Naive B cell (primary cell): ENCODE measurements around the gene SECISBP2. TPM values are rescaled to one million over a fixed set of nuclear protein-coding genes. Genes with fewer than 3 reads are reported as not detected.
"Not testable (repeated sequence)": the region's sequence is repeated elsewhere in the genome, so short reads cannot be mapped to it uniquely, and the experiment has no call there.

Experiments
- ATAC-seq, 2 donors: fragments of 150-1000 bp; cut with Tn5 transposase; 2 replicates each; pipeline ENCODE4 v1.10.0; 2021; ENCODE audit warnings: low read depth in 2 of 2, mild to moderate bottlenecking in 2 of 2, moderate library complexity in 2 of 2
- DNase-seq: peaks from one replicate; pipeline ENCODE4 v3.0.0; 2022
- H3K27ac Mint-ChIP-seq, 6 donors: one replicate each; pipeline ENCODE4 v1.8.0; 2020 to 2022; ENCODE audit warnings: mild to moderate bottlenecking in 6 of 6, mixed read lengths in 6 of 6, moderate library complexity in 5 of 6, inconsistent platforms in 2 of 6
- H3K27me3 Mint-ChIP-seq, 3 donors: one replicate each; pipeline ENCODE4 v1.8.0; 2021 to 2022; ENCODE audit warnings: mixed read lengths in 3 of 3, mild to moderate bottlenecking in 1 of 3
- H3K36me3 Mint-ChIP-seq, 2 donors: one replicate each; pipeline ENCODE4 v1.8.0; 2020 to 2022; ENCODE audit warnings: mixed read lengths in 2 of 2, inconsistent platforms in 1 of 2, mild to moderate bottlenecking in 1 of 2
- H3K4me1 Mint-ChIP-seq, 3 donors: one replicate each; pipeline ENCODE4 v1.8.0; 2020 to 2022; ENCODE audit warnings: mixed read lengths in 3 of 3, inconsistent platforms in 1 of 3, mild to moderate bottlenecking in 1 of 3, moderate library complexity in 1 of 3
- H3K4me3 Mint-ChIP-seq, 8 donors: one replicate each; pipeline ENCODE4 v1.8.0; 2020 to 2022; ENCODE audit warnings: mild to moderate bottlenecking in 8 of 8, mixed read lengths in 8 of 8, moderate library complexity in 8 of 8, inconsistent platforms in 2 of 8
- H3K9me3 Mint-ChIP-seq, 7 donors: one replicate each; pipeline ENCODE4 v1.8.0; 2020 to 2022; ENCODE audit warnings: mixed read lengths in 7 of 7, mild to moderate bottlenecking in 5 of 7, inconsistent platforms in 2 of 7, moderate library complexity in 1 of 7
- polyA plus RNA-seq, 6 donors: library from polyadenylated mRNA; unstranded; fragments of 300-500 nt; fragmentation: Illumina TruSeq; gene quantifications; one replicate each; pipeline ENCODE4 v1.2.3, GENCODE V29; 2021; ENCODE audit warnings: low read depth in 6 of 6

The SECISBP2 gene
- polyA plus RNA-seq, 6 donors from 2014 or later = 15.4 to 39.3 (median 28.2) TPM

GRCh38 chr9:89342948-89343347, 24.6 kb downstream of the SECISBP2 start:
- Mint-ChIP-seq H3K4me3 (no peak overlapping the region), H3K36me3 (peaks cover 45 to 61% of the 10 kb centered on the region in 2 donors), H3K27me3 (no peaks in the 10 kb centered on the region), H3K4me1 (peaks cover 0 to 7% (median 0%) of the 10 kb centered on the region in 3 donors), H3K9me3 (no peaks in the 10 kb centered on the region), H3K27ac (peak overlapping the region in 1 of 6 donors; percentile 31)
- DNase-seq (no peak), ATAC-seq (no peak)

GRCh38 chr9:89343812-89344211, 25.5 kb downstream of the SECISBP2 start:
- peak overlapping the region in 1 of 6 donors; percentile 31 for H3K27ac Mint-ChIP-seq
- H3K4me3 Mint-ChIP-seq, ATAC-seq, H3K9me3 Mint-ChIP-seq, H3K4me1 Mint-ChIP-seq, DNase-seq, H3K27me3 Mint-ChIP-seq: not testable (repeated sequence)
- H3K36me3 Mint-ChIP-seq = peaks cover 39 to 60% of the 10 kb centered on the region in 2 donors

- Mint-ChIP-seq H3K4me3 (no peak overlapping the region), H3K9me3 (no peaks in the 10 kb centered on the region)
- ATAC-seq = no peak
Measured at GRCh38 chr9:89345476-89345875, 27.2 kb downstream of the SECISBP2 start.

GRCh38 chr9:89346696-89347095, 28.4 kb downstream of the SECISBP2 start:
- peak overlapping the region in 2 of 6 donors; percentile 12 to 22 for H3K27ac Mint-ChIP-seq
- H3K9me3 Mint-ChIP-seq = no peaks in the 10 kb centered on the region
- peaks cover 38 to 62% of the 10 kb centered on the region in 2 donors for H3K36me3 Mint-ChIP-seq
- no peaks in the 10 kb centered on the region for H3K27me3 Mint-ChIP-seq
- H3K4me3 Mint-ChIP-seq = no peak overlapping the region
- DNase-seq (no peak), ATAC-seq (no peak)
- peaks cover 5 to 8% (median 6%) of the 10 kb centered on the region in 3 donors for H3K4me1 Mint-ChIP-seq

More at GRCh38 chr9:89345476-89345875, 27.2 kb downstream of the SECISBP2 start:
- Mint-ChIP-seq H3K4me1 (peaks cover 0 to 5% (median 3%) of the 10 kb centered on the region in 3 donors), H3K27ac (peak overlapping the region in 3 of 6 donors; percentile 59 to 94 (median 73)), H3K27me3 (no peaks in the 10 kb centered on the region), H3K36me3 (peaks cover 44 to 64% of the 10 kb centered on the region in 2 donors)
- DNase-seq = no peak

GRCh38 chr9:89347651-89348050, 29.4 kb downstream of the SECISBP2 start:
- no peak for ATAC-seq
- no peaks in the 10 kb centered on the region for H3K9me3 Mint-ChIP-seq
- H3K4me3 Mint-ChIP-seq = no peak overlapping the region
- no peaks in the 10 kb centered on the region for H3K27me3 Mint-ChIP-seq
- peak overlapping the region in 1 of 6 donors; percentile 51 for H3K27ac Mint-ChIP-seq
- peaks cover 34 to 54% of the 10 kb centered on the region in 2 donors for H3K36me3 Mint-ChIP-seq
- no peak for DNase-seq
- peaks cover 11 to 18% (median 15%) of the 10 kb centered on the region in 3 donors for H3K4me1 Mint-ChIP-seq

- Mint-ChIP-seq H3K4me3 (no peak overlapping the region), H3K9me3 (no peaks in the 10 kb centered on the region), H3K36me3 (peaks cover 24 to 36% of the 10 kb centered on the region in 2 donors), H3K27me3 (no peaks in the 10 kb centered on the region), H3K27ac (peak overlapping the region in 1 of 6 donors; percentile 79), H3K4me1 (peaks cover 15 to 22% (median 17%) of the 10 kb centered on the region in 3 donors)
- no peak for ATAC-seq
- no peak for DNase-seq
Measured at GRCh38 chr9:89349607-89350006, 31.3 kb downstream of the SECISBP2 start.

- peaks cover 15 to 22% (median 17%) of the 10 kb centered on the region in 3 donors for H3K4me1 Mint-ChIP-seq
- H3K9me3 Mint-ChIP-seq = no peaks in the 10 kb centered on the region
- ATAC-seq (no peak), DNase-seq (no peak)
- H3K4me3 Mint-ChIP-seq = no peak overlapping the region
- peak overlapping the region in 1 of 6 donors; percentile 71 for H3K27ac Mint-ChIP-seq
- peaks cover 21 to 25% of the 10 kb centered on the region in 2 donors for H3K36me3 Mint-ChIP-seq
- no peaks in the 10 kb centered on the region for H3K27me3 Mint-ChIP-seq
Measured at GRCh38 chr9:89350988-89351557, 32.8 kb downstream of the SECISBP2 start.

GRCh38 chr9:89351584-89352300, 33.4 kb downstream of the SECISBP2 start:
- Mint-ChIP-seq H3K27ac (peak overlapping the region in 3 of 6 donors; percentile 34 to 71 (median 64)), H3K4me3 (no peak overlapping the region), H3K27me3 (no peaks in the 10 kb centered on the region), H3K9me3 (no peaks in the 10 kb centered on the region), H3K4me1 (peaks cover 15 to 22% (median 17%) of the 10 kb centered on the region in 3 donors), H3K36me3 (peaks cover 16 to 25% of the 10 kb centered on the region in 2 donors)
- DNase-seq (no peak), ATAC-seq (no peak)

GRCh38 chr9:89352451-89352850, 34.2 kb downstream of the SECISBP2 start:
- H3K9me3 Mint-ChIP-seq = no peaks in the 10 kb centered on the region
- peaks cover 15 to 22% (median 17%) of the 10 kb centered on the region in 3 donors for H3K4me1 Mint-ChIP-seq
- H3K36me3 Mint-ChIP-seq = peaks cover 16 to 25% of the 10 kb centered on the region in 2 donors
- ATAC-seq (no peak), DNase-seq (no peak)
- no peaks in the 10 kb centered on the region for H3K27me3 Mint-ChIP-seq
- H3K27ac Mint-ChIP-seq = peak overlapping the region in 3 of 6 donors; percentile 36 to 64 (median 43)
- H3K4me3 Mint-ChIP-seq = peak overlapping the region in 2 of 8 donors; percentile 47 to 52

- H3K27me3 Mint-ChIP-seq = no peaks in the 10 kb centered on the region
- peaks cover 15 to 22% (median 17%) of the 10 kb centered on the region in 3 donors for H3K4me1 Mint-ChIP-seq
- ATAC-seq (no peak), DNase-seq (no peak)
- peak overlapping the region in 1 of 8 donors; percentile 52 for H3K4me3 Mint-ChIP-seq
- no peaks in the 10 kb centered on the region for H3K9me3 Mint-ChIP-seq
- peak overlapping the region in 2 of 6 donors; percentile 24 to 76 for H3K27ac Mint-ChIP-seq
- H3K36me3 Mint-ChIP-seq = peaks cover 16 to 25% of the 10 kb centered on the region in 2 donors
Measured at GRCh38 chr9:89352874-89353649, 34.8 kb downstream of the SECISBP2 start.

- Mint-ChIP-seq H3K27me3 (no peaks in the 10 kb centered on the region), H3K36me3 (peaks cover 16 to 31% of the 10 kb centered on the region in 2 donors), H3K27ac (peak overlapping the region in 2 of 6 donors; percentile 51 to 76), H3K4me3 (no peak overlapping the region), H3K4me1 (peaks cover 15 to 22% (median 17%) of the 10 kb centered on the region in 3 donors), H3K9me3 (no peaks in the 10 kb centered on the region)
- no peak for ATAC-seq
- no peak for DNase-seq
Measured at GRCh38 chr9:89353989-89354388, 35.7 kb downstream of the SECISBP2 start.

- peaks cover 15 to 22% (median 17%) of the 10 kb centered on the region in 3 donors for H3K4me1 Mint-ChIP-seq
- H3K36me3 Mint-ChIP-seq = peaks cover 13 to 30% of the 10 kb centered on the region in 2 donors
- H3K27ac Mint-ChIP-seq = peak overlapping the region in 2 of 6 donors; percentile 20 to 51
- no peak for ATAC-seq
- H3K9me3 Mint-ChIP-seq = no peaks in the 10 kb centered on the region
- H3K27me3 Mint-ChIP-seq = no peaks in the 10 kb centered on the region
- H3K4me3 Mint-ChIP-seq = no peak overlapping the region
- DNase-seq = no peak
Measured at GRCh38 chr9:89354471-89354870, 36.2 kb downstream of the SECISBP2 start.

GRCh38 chr9:89356782-89357181, 38.5 kb downstream of the SECISBP2 start:
- Mint-ChIP-seq H3K27me3 (no peaks in the 10 kb centered on the region), H3K4me3 (no peak overlapping the region), H3K4me1 (peaks cover 9 to 12% (median 10%) of the 10 kb centered on the region in 3 donors), H3K36me3 (peaks cover 23% of the 10 kb centered on the region in 2 donors), H3K27ac (peak overlapping the region in 1 of 6 donors; percentile 70), H3K9me3 (no peaks in the 10 kb centered on the region)
- DNase-seq (no peak), ATAC-seq (no peak)
